Testis (tissue), 2 donors: ENCODE measurements around the gene CYP4F22.

Source experiments
- CTCF ChIP-seq, 3 experiments: fragments of 450-650 bp in 2 of 3; fragments of 200-600 bp in 1 of 3; sonication (generic) in 1 of 3; IDR thresholded peaks; one replicate each; pipeline ENCODE4 v1.5.1; 2016 to 2019; ENCODE audit warnings: antibody characterized with exemption in 3 of 3, mild to moderate bottlenecking in 2 of 3, moderate library complexity in 1 of 3
- POLR2A ChIP-seq: fragments of 450-650 bp; IDR thresholded peaks from one replicate; pipeline ENCODE4 v1.6.1; 2017; ENCODE audit warnings: antibody characterized with exemption, mild to moderate bottlenecking, moderate library complexity

GRCh38 chr19:15584541-15585115, 76.3 kb downstream of the CYP4F22 start:
- peak; percentile 59 to 91 (median 78) for TF ChIP-seq CTCF (IDR thresholded peaks at IDR 0.05)
- TF ChIP-seq POLR2A: no peak
